Measurements from ENCODE around the gene AGMAT.

The AGMAT gene

GRCh38 chr1:15584489-15585363 lies at the start of gene AGMAT:
TSS of gene AGMAT (minus strand) at chr1:15585051. CDS start at chr1:15584967, 84 bp downstream.
- no peak for DNase-seq (ENCODE audit: low read depth, low spot score)

- no peak for DNase-seq (ENCODE audit: low read depth, low spot score)
Measured at GRCh38 chr1:15633756-15634420, 49.0 kb upstream of the AGMAT start.

GRCh38 chr1:15628003-15628402 lies 43.2 kb upstream of the AGMAT start:
- no peak for DNase-seq (ENCODE audit: low read depth, low spot score)

- no peak for DNase-seq (ENCODE audit: low read depth, low spot score)
Measured at GRCh38 chr1:15627343-15627988, 42.6 kb upstream of the AGMAT start.

- no peak for DNase-seq (ENCODE audit: low read depth, low spot score)
Measured at GRCh38 chr1:15626269-15626950, 41.6 kb upstream of the AGMAT start.

- DNase-seq (ENCODE audit: low read depth, low spot score): no peak
Measured at GRCh38 chr1:15625056-15625917, 40.4 kb upstream of the AGMAT start.

- DNase-seq (ENCODE audit: low read depth, low spot score): no peak
Measured at GRCh38 chr1:15624133-15624714, 39.4 kb upstream of the AGMAT start.

GRCh38 chr1:15623435-15623834 lies 38.6 kb upstream of the AGMAT start:
- DNase-seq (ENCODE audit: low read depth, low spot score): no peak

- no peak for DNase-seq (ENCODE audit: low read depth, low spot score)
Measured at GRCh38 chr1:15622712-15623373, 38.0 kb upstream of the AGMAT start.

GRCh38 chr1:15621975-15622374 lies 37.1 kb upstream of the AGMAT start:
- no peak for DNase-seq (ENCODE audit: low read depth, low spot score)

GRCh38 chr1:15620902-15621682 lies 36.2 kb upstream of the AGMAT start:
- DNase-seq (ENCODE audit: low read depth, low spot score): no peak

- DNase-seq (ENCODE audit: low read depth, low spot score): no peak
Measured at GRCh38 chr1:15620155-15620545, 35.3 kb upstream of the AGMAT start.

- DNase-seq (ENCODE audit: low read depth, low spot score): no peak
Measured at GRCh38 chr1:15618655-15619525, 34.0 kb upstream of the AGMAT start.

- DNase-seq (ENCODE audit: low read depth, low spot score): no peak
Measured at GRCh38 chr1:15618077-15618654, 33.3 kb upstream of the AGMAT start.

- DNase-seq (ENCODE audit: low read depth, low spot score): peak; percentile 89
Measured at GRCh38 chr1:15617173-15618076, 32.6 kb upstream of the AGMAT start, which contains the start of gene DDI2. TSS of gene DDI2 (plus strand) at chr1:15617458. CDS start at chr1:15617671, 213 bp downstream.

- no peak for DNase-seq (ENCODE audit: low read depth, low spot score)
Measured at GRCh38 chr1:15616373-15617172, 31.7 kb upstream of the AGMAT start.
